ENCODE measurements around the gene FRMD3.

FRMD3 gene

GRCh38 chr9:83472221-83472665 is 66.0 kb downstream of the FRMD3 start:
- DNase-seq: no peak

GRCh38 chr9:83471241-83471640 is 67.0 kb downstream of the FRMD3 start:
- no peak for DNase-seq

DNA sequence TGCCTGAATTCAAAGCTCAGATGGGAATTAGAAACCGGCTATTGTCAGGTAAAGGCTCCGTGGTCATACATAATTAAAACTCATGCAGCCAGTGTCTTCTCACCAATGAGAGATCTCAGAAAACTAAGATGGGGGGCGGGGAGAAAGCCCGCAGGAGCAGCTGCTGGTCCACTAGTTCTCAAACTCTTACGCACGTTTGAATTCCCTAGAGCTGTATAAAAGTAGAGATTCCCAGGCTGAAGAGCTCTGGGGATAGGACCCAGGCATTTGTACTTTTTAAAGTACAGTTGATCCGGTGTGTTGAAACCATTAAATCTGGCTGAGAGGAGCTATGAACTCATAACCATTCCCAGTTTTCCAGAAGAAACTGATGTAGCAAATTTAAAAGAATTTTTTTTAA is 68.5 kb downstream of the FRMD3 start:
- no peak for DNase-seq

- DNase-seq: no peak
Measured at GRCh38 chr9:83468821-83469220, 69.4 kb downstream of the FRMD3 start.

DNA sequence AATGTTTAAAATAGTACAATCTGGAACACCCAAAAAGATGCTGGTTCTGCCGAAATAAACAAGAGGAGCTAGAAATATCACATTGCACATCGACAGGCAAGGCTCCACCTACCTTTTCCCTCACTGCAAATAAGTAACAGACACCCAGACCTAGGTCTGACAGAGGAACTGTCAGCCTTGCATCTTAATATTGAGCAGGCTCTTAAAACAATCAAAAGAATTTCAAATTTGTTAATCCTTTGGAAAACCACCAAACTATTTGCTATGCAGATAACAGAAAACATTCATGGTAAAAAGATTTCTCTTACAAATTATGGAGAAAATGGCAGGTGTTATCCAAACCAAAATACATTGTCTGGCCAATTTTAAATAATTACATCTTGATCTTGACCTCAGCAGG is 71.3 kb downstream of the FRMD3 start:
- no peak for DNase-seq

- no peak for DNase-seq
Measured at GRCh38 chr9:83466351-83466750, 71.8 kb downstream of the FRMD3 start.

DNA sequence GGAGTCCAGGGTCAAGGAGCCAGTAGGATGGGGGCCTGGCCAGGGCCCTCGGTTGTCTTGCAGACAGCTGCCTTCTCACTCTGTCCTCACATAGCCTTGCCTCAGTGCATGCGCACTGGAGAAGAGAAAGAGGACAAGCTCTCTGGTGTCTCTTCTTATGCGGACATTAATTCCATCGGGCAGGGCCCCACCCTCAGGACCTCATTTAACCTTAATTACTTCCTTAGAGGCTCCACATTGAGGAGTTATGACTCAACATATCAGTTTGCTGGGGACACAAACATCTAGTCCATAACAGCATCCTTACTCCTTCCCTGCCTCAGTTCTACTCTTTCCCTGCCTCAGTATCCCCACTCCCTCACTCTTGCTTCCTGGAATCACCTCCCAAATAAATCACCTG is 78.4 kb downstream of the FRMD3 start:
- DNase-seq: no peak

GRCh38 chr9:83458530-83458929 is 79.7 kb downstream of the FRMD3 start:
- DNase-seq: no peak

DNA sequence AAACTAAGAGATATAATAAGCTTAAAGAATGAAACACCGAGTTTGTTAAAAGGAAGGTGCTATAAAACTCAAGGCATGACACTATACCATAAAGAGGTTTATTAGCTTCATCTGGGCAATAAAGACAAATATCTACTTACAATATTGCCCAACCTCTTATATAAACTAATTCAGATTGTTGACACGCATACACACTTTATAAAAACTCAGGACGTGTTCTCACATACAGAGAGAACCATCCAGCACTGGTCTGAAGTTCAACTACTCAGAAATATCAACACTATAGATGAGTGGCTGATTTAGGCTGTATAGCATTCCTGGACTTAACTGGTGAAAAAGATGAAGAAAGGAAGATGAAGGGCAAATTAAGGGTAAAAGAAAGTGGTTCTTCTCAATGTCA is 81.2 kb downstream of the FRMD3 start:
- no peak for DNase-seq

DNA sequence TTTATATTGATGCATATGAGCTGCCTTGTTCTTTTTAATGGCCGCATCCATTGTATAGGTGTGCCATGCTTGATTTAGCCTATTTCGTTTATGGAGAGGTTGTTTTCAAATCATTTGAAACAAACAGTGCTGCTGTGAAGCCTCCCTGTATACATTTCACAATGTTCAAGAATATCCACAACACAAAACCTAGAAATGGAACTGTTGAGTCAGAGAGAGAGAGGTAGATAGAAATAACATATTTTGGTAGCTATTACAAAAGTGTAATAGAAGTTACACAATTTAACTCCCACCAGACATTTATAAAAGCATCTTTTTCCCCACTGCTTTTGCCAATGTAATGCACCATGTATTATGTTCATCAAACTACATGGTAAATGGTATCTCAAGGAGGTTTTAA is 82.0 kb downstream of the FRMD3 start:
- no peak for DNase-seq

GRCh38 chr9:83454076-83454475 is 84.1 kb downstream of the FRMD3 start:
- no peak for DNase-seq

- DNase-seq: no peak
Measured at GRCh38 chr9:83451308-83451707, 86.9 kb downstream of the FRMD3 start.

- DNase-seq: no peak
Measured at GRCh38 chr9:83449983-83450382, 88.2 kb downstream of the FRMD3 start.

DNA sequence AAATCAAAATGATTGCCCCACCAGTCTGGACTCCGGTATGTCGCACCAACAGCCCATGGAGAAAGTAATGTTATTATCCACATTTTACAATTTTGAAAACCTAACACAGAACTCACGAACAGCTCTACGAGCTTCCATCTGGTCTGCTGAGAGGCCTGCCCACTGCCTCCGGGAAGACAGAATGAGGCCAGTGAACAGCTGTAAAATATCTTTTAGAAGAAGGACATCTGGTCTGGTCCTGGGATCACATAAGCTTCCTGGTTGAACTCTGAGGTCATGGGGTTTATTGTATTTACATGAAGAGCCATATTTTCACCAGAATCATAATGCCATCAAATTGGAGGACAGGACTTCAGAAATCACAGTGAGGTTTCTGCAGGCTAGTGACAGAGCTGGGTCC is 89.0 kb downstream of the FRMD3 start:
- DNase-seq: no peak

GRCh38 chr9:83448626-83449025 is 89.6 kb downstream of the FRMD3 start:
- DNase-seq: no peak

GRCh38 chr9:83447351-83447750 is 90.8 kb downstream of the FRMD3 start:
- no peak for DNase-seq

- DNase-seq: no peak
Measured at GRCh38 chr9:83445703-83446265, 92.4 kb downstream of the FRMD3 start.

GRCh38 chr9:83444110-83444509 is 94.1 kb downstream of the FRMD3 start:
- DNase-seq: no peak

DNA sequence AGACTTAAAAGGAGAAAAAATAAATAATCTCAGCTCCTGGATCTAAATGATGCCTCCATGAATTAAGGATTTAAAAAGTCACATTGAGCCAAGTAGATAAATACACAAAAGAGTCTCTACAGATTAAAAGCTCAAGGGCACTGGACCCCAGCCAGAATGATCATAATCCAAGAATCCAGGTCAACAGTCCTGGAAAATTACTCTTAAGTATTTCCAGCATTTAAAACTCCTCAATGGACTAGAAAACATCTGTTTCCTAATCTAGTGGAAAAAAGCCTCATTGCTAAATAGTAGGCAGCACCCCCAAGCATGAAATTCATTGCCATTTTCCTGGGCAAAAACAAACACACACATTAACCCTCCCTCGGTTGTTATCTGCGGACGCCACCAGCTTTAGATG is 96.8 kb downstream of the FRMD3 start:
- DNase-seq: no peak

- no peak for DNase-seq
Measured at GRCh38 chr9:83440641-83441040, 97.6 kb downstream of the FRMD3 start.

- DNase-seq: no peak
Measured at GRCh38 chr9:83435301-83435700, 102.9 kb downstream of the FRMD3 start.

- no peak for DNase-seq
Measured at GRCh38 chr9:83434254-83434653, 103.9 kb downstream of the FRMD3 start.

DNA sequence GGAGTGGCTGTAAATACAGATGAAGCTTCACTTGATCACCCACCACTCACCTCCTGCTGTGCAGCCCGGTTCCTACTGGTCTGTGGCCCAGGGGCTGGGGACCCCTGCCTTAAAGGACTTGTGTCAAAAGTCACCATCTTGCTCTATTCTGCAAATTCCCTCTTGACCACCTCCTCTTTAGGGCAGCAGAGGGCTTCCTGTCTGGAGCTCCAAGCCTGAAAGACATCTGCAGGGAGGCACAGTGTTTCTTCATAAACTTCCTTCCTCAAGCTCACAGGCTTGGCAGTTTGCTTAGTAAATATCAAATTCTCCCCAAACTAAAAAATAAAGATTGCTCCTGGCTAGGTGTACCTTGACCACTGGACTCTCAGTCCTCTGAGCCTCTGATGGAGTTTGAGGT is 104.4 kb downstream of the FRMD3 start:
- DNase-seq: no peak

GRCh38 chr9:83432877-83433550 is 105.2 kb downstream of the FRMD3 start:
- no peak for DNase-seq

DNA sequence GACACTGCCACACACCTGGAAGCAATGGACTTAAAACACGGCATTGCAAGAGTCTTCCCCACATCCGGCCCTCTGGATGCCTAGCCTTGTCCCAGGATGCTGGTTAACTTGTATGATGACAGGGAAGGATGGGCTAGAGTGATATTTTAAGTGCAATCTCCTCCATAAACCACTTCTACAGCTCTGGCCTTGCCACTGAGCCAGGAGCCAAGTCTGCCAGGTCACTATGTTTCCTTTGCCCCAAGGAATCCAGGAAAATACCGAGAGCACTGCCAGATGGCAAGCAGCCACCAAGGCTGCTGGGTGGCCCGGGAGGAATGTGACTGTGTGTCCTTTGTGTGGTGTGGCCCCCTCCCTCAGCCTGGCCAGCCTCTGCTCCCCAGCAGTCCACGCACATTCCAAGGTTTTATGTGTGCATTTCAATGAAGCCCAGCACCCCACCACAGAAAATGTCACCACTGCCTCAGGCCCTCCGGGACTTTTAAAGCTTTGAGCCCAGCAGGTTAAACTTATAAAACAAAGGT is 106.0 kb downstream of the FRMD3 start:
- no peak for DNase-seq
